Upper lobe of left lung (tissue), 6 donors: ENCODE results near the gene MRPL2. TPM values are rescaled to one million over a fixed set of nuclear protein-coding genes. Genes with fewer than 3 reads are reported as not detected.

Experiments used
- ATAC-seq, 2 donors: fragments of 200-7000 bp; cut with Tn5 transposase; one replicate each; pipeline ENCODE4 v1.9.1; 2022; ENCODE audit warnings: mild to moderate bottlenecking in 2 of 2, moderate library complexity in 2 of 2; ENCODE audit not compliant: low FRiP score in 2 of 2
- DNase-seq, 2 donors: peaks; one replicate each; pipeline ENCODE4 v3.0.0-alpha.2; 2019 to 2020
- H3K27ac ChIP-seq, 4 donors: fragments of 200-600 bp; sonication (generic); one replicate each; pipeline ENCODE4 v1.5.1; 2016 to 2019
- H3K27me3 ChIP-seq, 4 donors: fragments of 200-600 bp; sonication (generic); one replicate each; pipeline ENCODE4 v1.5.1; 2017 to 2019
- H3K36me3 ChIP-seq, 4 donors: fragments of 200-600 bp; sonication (generic); one replicate each; pipeline ENCODE4 v1.5.1; 2016 to 2019
- H3K4me1 ChIP-seq, 4 donors: fragments of 200-600 bp; sonication (generic); one replicate each; pipeline ENCODE4 v1.5.1; 2018 to 2019
- H3K4me3 ChIP-seq, 4 donors: fragments of 200-600 bp; sonication (generic); one replicate each; pipeline ENCODE4 v1.5.1; 2017 to 2019; ENCODE audit warnings: mild to moderate bottlenecking in 2 of 4, moderate library complexity in 1 of 4
- H3K9me3 ChIP-seq, 4 donors: fragments of 200-600 bp; sonication (generic); one replicate each; pipeline ENCODE4 v1.5.1; 2018 to 2019
- EP300 ChIP-seq, 4 donors: sonication (generic); formaldehyde crosslinking; IDR thresholded peaks; one replicate each; pipeline ENCODE4 v1.5.1; 2017; ENCODE audit warnings: antibody characterized with exemption in 4 of 4, control low read depth in 2 of 4
- POLR2A ChIP-seq, 4 donors: fragments of 450-650 bp; IDR thresholded peaks; one replicate each; pipeline ENCODE4 v1.5.1; 2016 to 2017; ENCODE audit warnings: antibody characterized with exemption in 4 of 4, mild to moderate bottlenecking in 2 of 4
- POLR2AphosphoS5 ChIP-seq, 2 donors: sonication (generic); formaldehyde crosslinking; IDR thresholded peaks; one replicate each; pipeline ENCODE4 v1.5.1; 2017; ENCODE audit warnings: antibody characterized with exemption in 2 of 2
- WGBS, 2 donors: methylation state at CpG; one replicate each; pipeline ENCODE4 v1.1.5; 2017 to 2018; 5-methylcytosine and 5-hydroxymethylcytosine counted together
- total RNA-seq, 6 donors: library from RNA; depleted of rRNA in 4 of 6; stranded (reverse); fragments of >200 nt in 4 of 6; gene quantifications; one replicate each; pipeline versions ENCODE4 v1.1.0 to v1.2.1, GENCODE V29; 2016 to 2021
- TF ChIP-seq, protein P1 (sequence below), 6 experiments: fragments of 450-650 bp in 4 of 6; fragments of 200-600 bp in 2 of 6; sonication (generic) in 2 of 6; IDR thresholded peaks; one replicate each; pipeline ENCODE4 v1.5.1; 2016 to 2019; ENCODE audit warnings: antibody characterized with exemption in 6 of 6
- donor health status: DM: no; HTN: no; CAD: no; lungs with moderate emphysema.
- donor health status: DM: no; HTN: yes; CAD: no; lungs with severe emphysema.

Gene MRPL2
- total RNA-seq, 6 donors from 2014 or later = 17.2 to 58.2 (median 30.7) TPM

DNA sequence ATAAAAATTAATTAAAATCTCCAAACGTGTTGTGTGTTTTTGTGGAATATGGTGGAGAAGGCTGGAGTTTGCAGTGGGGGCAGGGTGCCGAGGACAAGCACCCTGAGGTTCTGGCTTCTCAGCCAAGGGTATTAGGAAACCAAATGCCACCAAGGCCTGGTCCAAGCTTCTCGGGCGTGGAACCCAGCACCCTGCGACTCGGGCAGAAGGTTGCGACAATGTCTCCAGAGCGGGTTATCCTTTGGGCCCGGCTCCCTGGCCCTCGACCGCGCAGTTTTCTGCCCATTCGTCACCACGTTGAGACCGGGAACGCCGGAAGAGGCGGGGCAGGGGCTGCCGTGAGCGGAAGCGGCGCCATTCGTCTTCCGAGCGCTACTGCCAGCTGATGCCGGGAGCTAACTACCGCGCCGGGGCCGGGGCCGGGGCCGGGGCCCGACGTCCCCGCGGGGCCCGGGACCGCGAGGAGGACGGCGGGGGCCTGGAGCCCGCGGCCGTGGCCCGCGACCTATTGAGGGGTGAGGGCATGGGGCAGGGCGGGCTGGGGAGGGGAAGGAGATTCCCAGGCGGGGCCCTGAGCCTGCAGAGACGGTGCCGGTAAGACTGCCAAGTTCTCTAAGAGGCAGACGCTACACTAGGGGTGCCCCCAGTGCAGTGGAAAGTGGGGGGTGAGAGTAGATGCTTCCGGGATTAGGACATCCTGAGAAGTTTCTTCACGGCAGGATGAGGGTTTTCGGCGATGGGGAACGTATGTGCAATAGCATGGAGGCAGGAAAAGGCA is 37.8 kb downstream of the MRPL2 start, which contains the start of gene RRP36:
RRP36 (plus strand) TSS at position 354 of the 778 bp plus-strand sequence; CDS start at position 386, 32 bp downstream.
- peak within 1 kb of the TSS; percentile 85 to 90 (median 88) for H3K27ac ChIP-seq
- ATAC-seq = peak; percentile 90 to 96
- peak within 1 kb of the TSS; percentile 68 to 100 (median 84) for H3K4me3 ChIP-seq
- H3K9me3 ChIP-seq = no peaks in the 10 kb centered on the region
- WGBS, 2 donors = 1% methylated on average over 22 to 52 of the region's 56 CpGs
- peaks cover 26 to 56% (median 39%) of the 10 kb centered on the region in 4 donors for H3K36me3 ChIP-seq
- peak; percentile 80 to 95 for DNase-seq
- H3K4me1 ChIP-seq = peaks cover 28 to 37% (median 29%) of the 10 kb centered on the region in 4 donors
- H3K27me3 ChIP-seq = no peaks in the 10 kb centered on the region
- TF ChIP-seq EP300 (IDR thresholded peaks at IDR 0.05) (no peak), POLR2A (IDR thresholded peaks at IDR 0.05) (peak in 2 of 4 donors; percentile 54 to 64), POLR2AphosphoS5 (IDR thresholded peaks at IDR 0.05) (peak in 1 of 2 donors; percentile 63)
- TF ChIP-seq, protein P1, sequence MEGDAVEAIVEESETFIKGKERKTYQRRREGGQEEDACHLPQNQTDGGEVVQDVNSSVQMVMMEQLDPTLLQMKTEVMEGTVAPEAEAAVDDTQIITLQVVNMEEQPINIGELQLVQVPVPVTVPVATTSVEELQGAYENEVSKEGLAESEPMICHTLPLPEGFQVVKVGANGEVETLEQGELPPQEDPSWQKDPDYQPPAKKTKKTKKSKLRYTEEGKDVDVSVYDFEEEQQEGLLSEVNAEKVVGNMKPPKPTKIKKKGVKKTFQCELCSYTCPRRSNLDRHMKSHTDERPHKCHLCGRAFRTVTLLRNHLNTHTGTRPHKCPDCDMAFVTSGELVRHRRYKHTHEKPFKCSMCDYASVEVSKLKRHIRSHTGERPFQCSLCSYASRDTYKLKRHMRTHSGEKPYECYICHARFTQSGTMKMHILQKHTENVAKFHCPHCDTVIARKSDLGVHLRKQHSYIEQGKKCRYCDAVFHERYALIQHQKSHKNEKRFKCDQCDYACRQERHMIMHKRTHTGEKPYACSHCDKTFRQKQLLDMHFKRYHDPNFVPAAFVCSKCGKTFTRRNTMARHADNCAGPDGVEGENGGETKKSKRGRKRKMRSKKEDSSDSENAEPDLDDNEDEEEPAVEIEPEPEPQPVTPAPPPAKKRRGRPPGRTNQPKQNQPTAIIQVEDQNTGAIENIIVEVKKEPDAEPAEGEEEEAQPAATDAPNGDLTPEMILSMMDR (IDR thresholded peaks at IDR 0.05) = no peak

DNA sequence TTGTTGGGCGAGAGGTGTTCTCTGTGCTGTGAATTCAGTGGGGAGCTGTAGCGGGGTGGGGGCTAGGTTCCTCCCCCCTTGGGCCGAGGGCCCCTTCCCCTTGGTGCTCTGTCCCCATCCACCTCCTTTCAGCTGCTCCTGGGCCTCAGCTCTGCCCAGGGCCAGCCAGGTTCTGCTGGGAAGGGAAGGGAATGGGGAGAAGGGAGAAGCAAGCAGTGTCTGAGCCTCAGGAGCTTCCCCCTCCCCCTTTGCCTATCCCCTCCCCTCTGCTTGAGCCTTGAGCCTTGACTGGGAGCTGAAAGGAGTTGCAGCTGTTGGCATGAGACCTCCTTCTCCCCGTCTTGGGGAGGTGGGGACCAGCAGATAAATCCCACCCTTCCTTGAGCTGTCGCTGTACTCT is 38.4 kb downstream of the MRPL2 start:
- H3K27me3 ChIP-seq = no peaks in the 10 kb centered on the region
- 62 to 72% methylated on average over 5 of the region's 5 CpGs for WGBS, 2 donors
- H3K27ac ChIP-seq = peak overlapping the region; percentile 85 to 90 (median 88)
- peak overlapping the region in 3 of 4 donors; percentile 68 to 100 (median 79) for H3K4me3 ChIP-seq
- H3K36me3 ChIP-seq = peaks cover 20 to 50% (median 33%) of the 10 kb centered on the region in 4 donors
- peaks cover 35 to 43% (median 35%) of the 10 kb centered on the region in 4 donors for H3K4me1 ChIP-seq
- no peaks in the 10 kb centered on the region for H3K9me3 ChIP-seq
- TF ChIP-seq, protein P1 (IDR thresholded peaks at IDR 0.05) = no peak
- TF ChIP-seq EP300 (IDR thresholded peaks at IDR 0.05) (no peak), POLR2A (IDR thresholded peaks at IDR 0.05) (no peak), POLR2AphosphoS5 (IDR thresholded peaks at IDR 0.05) (no peak)
- DNase-seq = no peak
- peak in 1 of 2 donors; percentile 4 for ATAC-seq

DNA sequence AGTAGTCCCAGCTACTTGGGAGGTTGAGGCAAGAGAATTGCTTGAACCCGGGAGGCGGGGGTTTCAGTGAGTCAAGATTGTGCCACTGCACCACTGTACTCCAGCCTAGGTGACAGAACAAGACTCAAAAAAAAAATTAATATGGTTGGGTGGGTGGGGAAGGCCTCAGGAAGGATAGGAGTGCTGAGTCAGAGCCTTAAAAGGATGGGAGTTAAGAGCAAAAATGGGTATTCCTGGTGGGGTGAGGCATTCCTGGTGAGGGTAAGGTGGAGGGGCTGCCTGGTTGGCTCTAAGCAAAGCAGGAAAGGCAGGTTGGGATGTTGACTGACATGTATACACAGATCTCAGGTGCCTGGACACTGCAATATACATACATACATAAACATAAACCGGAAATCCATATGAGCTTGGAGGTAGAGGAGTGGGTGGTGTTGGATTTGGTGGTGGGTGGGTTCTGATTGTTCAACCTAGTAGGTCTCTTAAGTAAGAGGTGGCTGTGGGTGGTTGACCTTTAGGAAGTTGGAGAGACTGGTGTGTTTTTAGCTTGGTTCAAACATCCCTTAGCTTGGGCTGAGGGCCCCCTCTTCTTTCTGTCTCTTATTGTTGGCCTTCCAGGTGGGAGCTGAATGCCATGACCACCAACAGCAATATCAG is 39.1 kb downstream of the MRPL2 start:
- no peak for TF ChIP-seq POLR2A (IDR thresholded peaks at IDR 0.05)
- TF ChIP-seq EP300 (IDR thresholded peaks at IDR 0.05) = no peak
- TF ChIP-seq, protein P1 (IDR thresholded peaks at IDR 0.05) = no peak
- TF ChIP-seq POLR2AphosphoS5 (IDR thresholded peaks at IDR 0.05) = no peak
- no peak for ATAC-seq
- Histone ChIP-seq H3K4me1 (peaks cover 40 to 49% (median 42%) of the 10 kb centered on the region in 4 donors), H3K27me3 (no peaks in the 10 kb centered on the region), H3K9me3 (no peaks in the 10 kb centered on the region), H3K27ac (peak overlapping the region in 2 of 4 donors; percentile 88 to 89), H3K36me3 (peaks cover 18 to 44% (median 27%) of the 10 kb centered on the region in 4 donors), H3K4me3 (no peak overlapping the region)
- WGBS, 2 donors = 89 to 90% methylated on average over 3 of the region's 3 CpGs
- DNase-seq = no peak

DNA sequence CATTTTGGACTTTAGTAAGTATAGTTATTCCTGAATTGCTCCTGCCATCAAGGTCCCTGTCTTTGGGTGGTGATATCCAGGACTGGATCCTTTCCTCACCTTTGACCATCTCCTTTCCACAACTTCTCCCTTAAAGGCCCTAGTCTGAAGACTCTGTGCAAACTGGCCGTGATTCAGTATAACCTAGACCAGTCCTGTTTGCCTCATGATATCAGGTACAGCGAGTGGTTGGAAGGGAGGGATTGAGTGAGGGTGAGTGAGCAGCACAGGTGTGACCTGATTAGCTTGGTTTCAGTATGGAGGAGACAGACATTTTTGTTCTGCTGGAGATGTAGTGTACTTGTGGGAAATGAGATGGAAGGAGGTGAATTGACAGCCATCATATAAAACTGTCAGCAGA is 40.1 kb downstream of the MRPL2 start:
- H3K36me3 ChIP-seq = peaks cover 16 to 33% (median 22%) of the 10 kb centered on the region in 4 donors
- H3K4me3 ChIP-seq = no peak overlapping the region
- peaks cover 46 to 57% (median 49%) of the 10 kb centered on the region in 4 donors for H3K4me1 ChIP-seq
- DNase-seq (no peak), ATAC-seq (no peak)
- no peak overlapping the region for H3K27ac ChIP-seq
- TF ChIP-seq POLR2A (IDR thresholded peaks at IDR 0.05) (no peak), POLR2AphosphoS5 (IDR thresholded peaks at IDR 0.05) (no peak), EP300 (IDR thresholded peaks at IDR 0.05) (no peak)
- TF ChIP-seq, protein P1 (IDR thresholded peaks at IDR 0.05) = no peak
- 91 to 94% methylated on average over 2 of the region's 2 CpGs for WGBS, 2 donors
- no peaks in the 10 kb centered on the region for H3K27me3 ChIP-seq
- no peaks in the 10 kb centered on the region for H3K9me3 ChIP-seq
